ENCODE measurements around the gene DLG2. TPM values are rescaled to one million over a fixed set of nuclear protein-coding genes. Genes with fewer than 3 reads are reported as not detected.

DLG2 gene
- total and polyA plus RNA-seq, 9 of the 15 experiments (the other 6 are each of a cell fraction or from before 2014, with no cell fraction given), result 0.52 to 1.6 (median 0.95) TPM

GRCh38 chr11:84071851-84072250 is 1555.3 kb downstream of the DLG2 start:
- no peak overlapping the region for H3K27ac ChIP-seq (ENCODE audit: extremely low read depth, low read depth, low read length)
- intact Hi-C loops (cut with micrococcal nuclease) (no loop called here), in situ Hi-C loops (cut with MboI) (no loop called here)
- no TSS peak for BruUV-seq (replicated peaks)
- ChIA-PET POLR2A (no interaction called here), CTCF (ENCODE audit: low intra/inter-chr PET ratio) (no interaction called here)
- H3K4me1 ChIP-seq (replicated peaks in 1 of 2; ENCODE audit: control insufficient read depth in 2 of 2, insufficient read depth in 2 of 2, low read length in 2 of 2), result no peaks in the 10 kb centered on the region
- TF ChIP-seq SMARCB1 (IDR thresholded peaks at IDR 0.05; ENCODE audit: insufficient read length, low read depth), result no peak
- no peak for TF ChIP-seq DDX20 (tag; IDR thresholded peaks at IDR 0.05; ENCODE audit: low read depth)
- TF ChIP-seq ELF2 (CRISPR knock-in tag; IDR thresholded peaks at IDR 0.05), result no peak
- TF ChIP-seq ZNF589 (CRISPR knock-in tag; IDR thresholded peaks at IDR 0.05; ENCODE audit: low read depth), result no peak
- no peak for TF ChIP-seq PTTG1 (tag; IDR thresholded peaks at IDR 0.05; ENCODE audit: low read depth)
- H4K20me1 ChIP-seq (replicated peaks; ENCODE audit: control insufficient read depth, insufficient read depth, low read length), result no peaks in the 10 kb centered on the region
- H3K9ac ChIP-seq (ENCODE audit: insufficient read depth in 1 of 2, low read depth in 2 of 2, low read length in 2 of 2), result no peak overlapping the region
- no peak overlapping the region for H3K4me3 ChIP-seq
- FAIRE-seq (no peak), DNase-seq (ENCODE audit: extremely low read depth in 1 of 4, low spot score in 3 of 4) (no peak), ATAC-seq (no peak)
- no peaks in the 10 kb centered on the region for H3K79me2 ChIP-seq (ENCODE audit: control insufficient read depth, insufficient read depth, low read length)
- no peaks in the 10 kb centered on the region for H3K9me1 ChIP-seq (ENCODE audit: control insufficient read depth, insufficient read depth, low read length)
- no peaks in the 10 kb centered on the region for H3K9me3 ChIP-seq (replicated peaks; ENCODE audit: control insufficient read depth, insufficient read depth, low read depth, low read length)
- H3K4me2 ChIP-seq (ENCODE audit: insufficient read depth, low read length), result no peak overlapping the region
- no peaks in the 10 kb centered on the region for H3K36me3 ChIP-seq (ENCODE audit: control insufficient read depth, insufficient read depth, low read length)
- 0% methylated on average over 2 of the region's 2 CpGs for WGBS (ENCODE audit: insufficient coverage, low coverage, missing lambda C conversion rate)
- H2AFZ ChIP-seq (ENCODE audit: low read depth, low read length), result no peak overlapping the region
- H3K27me3 ChIP-seq (ENCODE audit: control insufficient read depth in 2 of 2, insufficient read depth in 2 of 2, low read length in 2 of 2), result no peaks in the 10 kb centered on the region

- Histone ChIP-seq H3K27ac (ENCODE audit: extremely low read depth, low read depth, low read length) (no peak overlapping the region), H3K9me3 (replicated peaks; ENCODE audit: control insufficient read depth, insufficient read depth, low read depth, low read length) (no peaks in the 10 kb centered on the region), H3K79me2 (ENCODE audit: control insufficient read depth, insufficient read depth, low read length) (no peaks in the 10 kb centered on the region), H3K27me3 (ENCODE audit: control insufficient read depth in 2 of 2, insufficient read depth in 2 of 2, low read length in 2 of 2) (no peaks in the 10 kb centered on the region), H3K4me1 (replicated peaks in 1 of 2; ENCODE audit: control insufficient read depth in 2 of 2, insufficient read depth in 2 of 2, low read length in 2 of 2) (no peaks in the 10 kb centered on the region), H3K36me3 (ENCODE audit: control insufficient read depth, insufficient read depth, low read length) (no peaks in the 10 kb centered on the region), H3K9ac (ENCODE audit: insufficient read depth in 1 of 2, low read depth in 2 of 2, low read length in 2 of 2) (no peak overlapping the region), H2AFZ (ENCODE audit: low read depth, low read length) (no peak overlapping the region), H3K9me1 (ENCODE audit: control insufficient read depth, insufficient read depth, low read length) (no peaks in the 10 kb centered on the region), H4K20me1 (replicated peaks; ENCODE audit: control insufficient read depth, insufficient read depth, low read length) (no peaks in the 10 kb centered on the region), H3K4me2 (ENCODE audit: insufficient read depth, low read length) (no peak overlapping the region), H3K4me3 (no peak overlapping the region)
- POLR2A ChIA-PET, result no interaction called here
- ATAC-seq (no peak), DNase-seq (ENCODE audit: extremely low read depth in 1 of 4, low spot score in 3 of 4) (no peak), FAIRE-seq (no peak)
- in situ Hi-C loops (cut with MboI), result no loop called here
- intact Hi-C loops (cut with micrococcal nuclease), result no loop called here
- CTCF ChIA-PET (ENCODE audit: low intra/inter-chr PET ratio), result no interaction called here
- BruUV-seq (replicated peaks), result no TSS peak
- TF ChIP-seq POLR2G (IDR thresholded peaks at IDR 0.05; ENCODE audit: low read depth, low read length), result no peak
- WGBS (ENCODE audit: insufficient coverage, low coverage, missing lambda C conversion rate), result 0% methylated on average over 1 of the region's 1 CpG
Observed at GRCh38 chr11:84069048-84069447, 1558.1 kb downstream of the DLG2 start.

All from K562 (cell line).